GM12874 (cell line): Measurements from ENCODE around the gene STYXL2.

Source experiments
- CTCF ChIP-seq: IDR thresholded peaks from 2 replicates; pipeline ENCODE4 v1.5.1; 2011; ENCODE audit warnings: low read depth, mild to moderate bottlenecking, control low read depth, low read length, moderate library complexity; ENCODE audit not compliant: insufficient read depth

Gene STYXL2

GRCh38 chr1:167089939-167090313 lies 3.9 kb upstream of the STYXL2 start:
- TF ChIP-seq CTCF: no peak

GRCh38 chr1:167090314-167090942 lies 3.4 kb upstream of the STYXL2 start, which contains the start of gene GPA33:
TSS of gene GPA33 (minus strand) at chr1:167090377. CDS start at chr1:167090287, 90 bp downstream.
- no peak for TF ChIP-seq CTCF

GRCh38 chr1:167092653-167093052 lies 1.2 kb upstream of the STYXL2 start:
- no peak for TF ChIP-seq CTCF

GRCh38 chr1:167094690-167095089 lies 815 bp downstream of the STYXL2 start:
- TF ChIP-seq CTCF: no peak

GRCh38 chr1:167095368-167095767 lies 1.5 kb downstream of the STYXL2 start:
- no peak for TF ChIP-seq CTCF

GRCh38 chr1:167099851-167100250 lies 6.0 kb downstream of the STYXL2 start:
- TF ChIP-seq CTCF: no peak

GRCh38 chr1:167100730-167101129 lies 6.9 kb downstream of the STYXL2 start:
- no peak for TF ChIP-seq CTCF
